ENCODE measurements around the gene WBP2.

GRCh38 chr17:75869282-75870141, 14.4 kb upstream of the WBP2 start:
- TF ChIP-seq POLR2A (IDR thresholded peaks at IDR 0.05; ENCODE audit: low read depth, low read length) (no peak), TAF1 (IDR thresholded peaks at IDR 0.05; ENCODE audit: low read depth, low read length) (no peak), POLR2AphosphoS5 (IDR thresholded peaks at IDR 0.05; ENCODE audit: low read depth, low read length) (no peak), SPI1 (IDR thresholded peaks at IDR 0.05; ENCODE audit: low read depth, low read length) (no peak)

Measured in GM12891 (cell line).